H1 (cell line): ENCODE data around the gene SPOCK2. TPM values are rescaled to one million over a fixed set of nuclear protein-coding genes. Genes with fewer than 3 reads are reported as not detected.

ENCODE experiments used
- CTCF ChIA-PET: fragments of 300-600 bp; sonication (Branson Sonifier 250); formaldehyde crosslinking; loops from one replicate; lab custom pipeline; 2021; ENCODE audit not compliant: partially characterized antibody; lab: Charles Lee
- POLR2A ChIA-PET: fragments of 300-600 bp; sonication (Branson Sonifier 250); formaldehyde crosslinking; loops from one replicate; lab custom pipeline; 2021; ENCODE audit warnings: inconsistent platforms; ENCODE audit not compliant: partially characterized antibody; lab: Charles Lee
- DNase-seq, 2 experiments: peaks; one replicate each; pipeline versions ENCODE4 v3.0.0 to v3.0.0-alpha.2; 2010 to 2022; ENCODE audit warnings: low spot score in 2 of 2, low read depth in 1 of 2, mixed read lengths in 1 of 2
- FAIRE-seq: peaks from 2 replicates; lab custom pipeline; 2011; peaks lifted over from hg19 to GRCh38; lab: Jason Lieb, UNC
- H2AFZ ChIP-seq: 2 replicates; pipeline ENCODE4 v1.8.1; 2012; ENCODE audit warnings: low read length, inconsistent platforms
- H2AK5ac ChIP-seq: 2 replicates; pipeline ENCODE4 v1.6.1; 2013; ENCODE audit warnings: low read depth, low read length
- H2BK120ac ChIP-seq: replicated peaks from 2 replicates; pipeline ENCODE3; 2013; ENCODE audit warnings: low read depth, low read length, inconsistent platforms
- H2BK12ac ChIP-seq: 2 replicates; pipeline ENCODE4 v1.6.1; 2013; ENCODE audit warnings: low read depth, low read length
- H2BK15ac ChIP-seq: 2 replicates; pipeline ENCODE4 v1.6.1; 2013; ENCODE audit warnings: low read length
- H2BK20ac ChIP-seq: 2 replicates; pipeline ENCODE4 v1.6.1; 2013; ENCODE audit warnings: low read length
- H2BK5ac ChIP-seq: 2 replicates; pipeline ENCODE4 v1.6.1; 2013; ENCODE audit warnings: low read depth, low read length
- H3K14ac ChIP-seq: 2 replicates; pipeline ENCODE4 v1.6.1; 2013; ENCODE audit warnings: inconsistent platforms; ENCODE audit not compliant: insufficient read length
- H3K18ac ChIP-seq: 2 replicates; pipeline ENCODE4 v1.6.1; 2013; ENCODE audit warnings: low read length; ENCODE audit errors: extremely low read depth
- H3K23ac ChIP-seq: 2 replicates; pipeline ENCODE4 v1.6.1; 2013; ENCODE audit warnings: inconsistent platforms; ENCODE audit not compliant: insufficient read length
- H3K23me2 ChIP-seq: 2 replicates; pipeline ENCODE4 v1.6.1; 2013; ENCODE audit warnings: low read depth, low read length
- H3K27ac ChIP-seq: 2 replicates; pipeline ENCODE4 v1.6.1; 2011; ENCODE audit warnings: low read depth, low read length, inconsistent platforms
- H3K27me3 ChIP-seq, 4 experiments: replicated peaks in 1 of 4; 1 replicate in 1 of 4; 2 replicates in 3 of 4; pipeline versions ENCODE4 v1.6.1 to v1.8.1; 2011 to 2013; ENCODE audit warnings: low read length in 3 of 4, mild to moderate bottlenecking in 3 of 4, inconsistent platforms in 2 of 4, mixed read lengths in 2 of 4, moderate library complexity in 1 of 4; ENCODE audit not compliant: control insufficient read depth in 3 of 4, insufficient read depth in 3 of 4; ENCODE audit errors: extremely low read depth in 1 of 4
- H3K36me3 ChIP-seq, 4 experiments: 2 replicates each; pipeline versions ENCODE4 v1.6.1 to v1.8.1; 2011 to 2013; ENCODE audit warnings: mild to moderate bottlenecking in 4 of 4, low read length in 3 of 4, moderate library complexity in 2 of 4, control low read depth in 1 of 4, inconsistent platforms in 1 of 4; ENCODE audit not compliant: insufficient read depth in 4 of 4, control insufficient read depth in 2 of 4
- H3K4ac ChIP-seq: replicated peaks from 2 replicates; pipeline ENCODE3; 2013; ENCODE audit warnings: low read length, low read depth, mixed read lengths, inconsistent platforms; ENCODE audit not compliant: insufficient read length
- H3K4me1 ChIP-seq, 4 experiments: replicated peaks in 1 of 4; 1 replicate in 1 of 4; 2 replicates in 3 of 4; pipeline versions ENCODE4 v1.6.1 to v1.8.1; 2011 to 2013; ENCODE audit warnings: low read length in 3 of 4, inconsistent platforms in 2 of 4, mixed read lengths in 1 of 4; ENCODE audit not compliant: insufficient read depth in 4 of 4, control insufficient read depth in 3 of 4
- H3K4me2 ChIP-seq, 2 experiments: 2 replicates each; pipeline versions ENCODE4 v1.6.1 to v1.8.1; 2011 to 2013; ENCODE audit warnings: low read depth in 2 of 2, low read length in 2 of 2, control low read depth in 1 of 2, inconsistent platforms in 1 of 2, mild to moderate bottlenecking in 1 of 2; ENCODE audit not compliant: insufficient read depth in 1 of 2
- H3K4me3 ChIP-seq, 4 experiments: fragments of 200-600, 300-600 bp in 1 of 4; sonication (generic), shearing (Covaris generic), sonication (Bioruptor Twin) in 1 of 4; 2 replicates each; pipeline versions ENCODE4 v1.5.1 to v1.8.1; 2011 to 2016; ENCODE audit warnings: low read length in 4 of 4, low read depth in 3 of 4, control low read depth in 2 of 4, inconsistent platforms in 2 of 4, mild to moderate bottlenecking in 2 of 4, mixed read lengths in 1 of 4, moderate library complexity in 1 of 4; ENCODE audit not compliant: insufficient read depth in 2 of 4; ENCODE audit errors: extremely low read depth in 1 of 4
- H3K56ac ChIP-seq: replicated peaks from 2 replicates; pipeline ENCODE3; 2013; ENCODE audit warnings: low read depth, mild to moderate bottlenecking, mixed read lengths, low read length, inconsistent platforms; ENCODE audit not compliant: insufficient read length
- H3K79me1 ChIP-seq: 2 replicates; pipeline ENCODE4 v1.6.1; 2013; ENCODE audit warnings: low read depth, low read length, control low read depth
- H3K79me2 ChIP-seq, 2 experiments: 2 replicates each; pipeline versions ENCODE4 v1.6.1 to v1.8.1; 2012 to 2013; ENCODE audit warnings: low read length in 2 of 2, mild to moderate bottlenecking in 2 of 2, inconsistent platforms in 1 of 2; ENCODE audit not compliant: insufficient read depth in 2 of 2, control insufficient read depth in 1 of 2
- H3K9ac ChIP-seq, 4 experiments: replicated peaks in 1 of 4; 1 replicate in 1 of 4; 2 replicates in 3 of 4; pipeline versions ENCODE4 v1.6.1 to v1.8.1; 2011 to 2013; ENCODE audit warnings: low read depth in 3 of 4, low read length in 3 of 4, control low read depth in 2 of 4, mild to moderate bottlenecking in 2 of 4, moderate library complexity in 2 of 4, inconsistent platforms in 1 of 4; ENCODE audit errors: extremely low read depth in 1 of 4
- H3K9me3 ChIP-seq, 2 experiments: 2 replicates each; pipeline versions ENCODE4 v1.6.1 to v1.8.1; 2012 to 2013; ENCODE audit warnings: mild to moderate bottlenecking in 2 of 2, moderate library complexity in 2 of 2, control low read depth in 1 of 2, inconsistent platforms in 1 of 2, low read depth in 1 of 2, low read length in 1 of 2, mixed read lengths in 1 of 2; ENCODE audit not compliant: insufficient read depth in 2 of 2
- H4K20me1 ChIP-seq, 2 experiments: replicated peaks in 1 of 2; 2 replicates each; pipeline versions ENCODE3 to v1.8.1; 2011 to 2013; ENCODE audit warnings: inconsistent platforms in 2 of 2, low read length in 2 of 2, mild to moderate bottlenecking in 1 of 2; ENCODE audit not compliant: insufficient read depth in 2 of 2, control insufficient read depth in 1 of 2
- H4K5ac ChIP-seq: 2 replicates; pipeline ENCODE4 v1.6.1; 2013; ENCODE audit warnings: low read length, low read depth, mixed read lengths, inconsistent platforms; ENCODE audit not compliant: insufficient read length
- H4K8ac ChIP-seq: 2 replicates; pipeline ENCODE4 v1.8.0; 2013; ENCODE audit warnings: mild to moderate bottlenecking, moderate library complexity, low read length, inconsistent platforms; ENCODE audit not compliant: insufficient read depth; ENCODE audit errors: extremely low read depth
- H4K91ac ChIP-seq: replicated peaks from 2 replicates; pipeline ENCODE3; 2013; ENCODE audit warnings: low read length, mixed read lengths, inconsistent platforms; ENCODE audit not compliant: insufficient read length
- RAD21 ChIP-seq, 2 experiments: IDR thresholded peaks in 1 of 2; conservative IDR thresholded peaks in 1 of 2; 2 replicates each; pipeline ENCODE4 v1.6.1; 2011; ENCODE audit warnings: low read depth in 2 of 2, low read length in 2 of 2, improper control_type of control experiment in 1 of 2, inconsistent platforms in 1 of 2, mild to moderate bottlenecking in 1 of 2, moderate library complexity in 1 of 2
- WGBS, 2 experiments: shearing (Covaris generic) in 1 of 2; methylation state at CpG; one replicate each; pipeline versions ENCODE4 v1.1.6 to v1.1.7; 2013 to 2015; ENCODE audit warnings: low lambda C conversion rate in 2 of 2, mixed read lengths in 2 of 2, inconsistent platforms in 1 of 2, low coverage in 1 of 2, missing lambda C conversion rate in 1 of 2; ENCODE audit not compliant: insufficient replicate concordance in 2 of 2, insufficient coverage in 1 of 2, insufficient read length in 1 of 2; ENCODE audit errors: extremely low coverage in 1 of 2, missing lambda C conversion rate in 1 of 2; 5-methylcytosine and 5-hydroxymethylcytosine counted together
- polyA plus RNA-seq, 7 experiments: library from polyadenylated mRNA; depleted of rRNA in 3 of 7; stranded (reverse) in 5 of 7; unstranded in 2 of 7; fragments of >200 nt in 5 of 7; fragments of 200-250 nt in 2 of 7; gene quantifications; 1 replicate in 5 of 7; 2 replicates in 1 of 7; 4 replicates in 1 of 7; pipeline versions ENCODE4 v1.2.1 to v1.2.3, GENCODE V29; 2011 to 2013; ENCODE audit warnings: missing spikeins in 2 of 7, mixed read lengths in 2 of 7
- total RNA-seq: library from RNA; stranded (reverse); fragmentation: NEBNext Ultra II Directional; extraction: Animal tissue kit (Norgen Biotek cat#: 25700); gene quantifications from 2 replicates; pipeline ENCODE4 v1.2.1, GENCODE V29; 2021

The SPOCK2 gene
- total and polyA plus RNA-seq, 2 of the 8 experiments (the other 6 are each of a cell fraction or from before 2014, with no cell fraction given) = 1.5 to 1.9 TPM

GRCh38 chr10:72015841-72016240 lies 72.5 kb downstream of the SPOCK2 start:
- no peak overlapping the region for H3K23ac ChIP-seq
- H3K9ac ChIP-seq = no peak overlapping the region
- H3K36me3 ChIP-seq = no peaks in the 10 kb centered on the region
- H3K79me2 ChIP-seq = no peaks in the 10 kb centered on the region
- no peak overlapping the region for H2AFZ ChIP-seq
- H4K5ac ChIP-seq = no peak overlapping the region
- no peak overlapping the region for H3K4me3 ChIP-seq
- 84% methylated on average over 8 of the region's 8 CpGs; no CpG with 5 or more reads in 1 of the 2 experiments for WGBS, 2 experiments
- H3K4me2 ChIP-seq = no peak overlapping the region
- no peaks in the 10 kb centered on the region for H3K27me3 ChIP-seq
- ChIA-PET CTCF (interaction anchor here (0.6 to 1.2 kb wide), 2 partner anchors 32 to 120 kb away, joined by 5 read pairs; no protein-coding TSS in a partner anchor), POLR2A (no interaction called here)
- H2AK5ac ChIP-seq = no peak overlapping the region
- H4K91ac ChIP-seq = no peak overlapping the region
- no peak for TF ChIP-seq RAD21 (IDR thresholded peaks at IDR 0.05 in 1 of 2, conservative IDR thresholded peaks at IDR 0.05 in 1 of 2; ENCODE audit: low read depth in 2 of 2, low read length in 2 of 2)
- FAIRE-seq (no peak), DNase-seq (no peak)
- peaks cover 0 to 4% (median under 1%) of the 10 kb centered on the region in 4 experiments; a peak in 2 of 7 replicates for H3K4me1 ChIP-seq
- no peak overlapping the region for H3K18ac ChIP-seq
- no peak overlapping the region for H2BK20ac ChIP-seq
- no peak overlapping the region for H2BK12ac ChIP-seq
- H4K8ac ChIP-seq = no peak overlapping the region
- H3K9me3 ChIP-seq = no peaks in the 10 kb centered on the region
- no peaks in the 10 kb centered on the region for H3K79me1 ChIP-seq
- no peak overlapping the region for H2BK15ac ChIP-seq
- H2BK120ac ChIP-seq = no peak overlapping the region
- H3K27ac ChIP-seq = no peak overlapping the region
- no peak overlapping the region; the same call in 1 of the 2 replicates for H2BK5ac ChIP-seq
- H3K4ac ChIP-seq = no peak overlapping the region
- no peak overlapping the region for H3K56ac ChIP-seq
- H3K23me2 ChIP-seq = no peaks in the 10 kb centered on the region
- no peak overlapping the region for H3K14ac ChIP-seq
- no peaks in the 10 kb centered on the region for H4K20me1 ChIP-seq
